ENCODE data around the gene TRDMT1. TPM values are rescaled to one million over a fixed set of nuclear protein-coding genes. Genes with fewer than 3 reads are reported as not detected.

Gene TRDMT1
- total RNA-seq, 2 experiments from 2014 or later, result 10.4 to 12.2 TPM

- no TSS peak for BruUV-seq (replicated peaks)
- Histone ChIP-seq H3K27ac (ENCODE audit: low read depth, low read length, poor library complexity, severe bottlenecking) (no peak overlapping the region), H3K36me3 (ENCODE audit: insufficient read depth, low read length) (no peaks in the 10 kb centered on the region), H3K9me3 (ENCODE audit: low read length) (no peaks in the 10 kb centered on the region), H2AFZ (ENCODE audit: low read length) (no peak overlapping the region), H3K4me2 (ENCODE audit: low read length) (no peak overlapping the region), H3K4me3 (ENCODE audit: low read depth, low read length, poor library complexity, severe bottlenecking) (no peak overlapping the region), H3K9me2 (ENCODE audit: insufficient read depth, low read length) (no peaks in the 10 kb centered on the region), H3K79me2 (ENCODE audit: insufficient read depth, low read depth, low read length) (no peaks in the 10 kb centered on the region), H4K20me1 (ENCODE audit: insufficient read depth, low read length) (no peaks in the 10 kb centered on the region), H3K4me1 (ENCODE audit: insufficient read depth, low read length, poor library complexity, severe bottlenecking) (no peaks in the 10 kb centered on the region)
- ChIA-PET POLR2A (interaction anchor here (0.6 to 0.9 kb wide), 4 partner anchors 11 to 223 kb away, joined by 3 to 4 read pairs (median 4); no protein-coding TSS in a partner anchor), CTCF (ENCODE audit: unreplicated experiment) (no interaction called here)
- intact Hi-C loops (cut with micrococcal nuclease; ENCODE audit: unreplicated experiment), result no loop called here
- TF ChIP-seq EZH2phosphoT487 (IDR thresholded peaks at IDR 0.05; ENCODE audit: borderline replicate concordance, low read depth, low read length), result no peak
- TF ChIP-seq CTCF (conservative IDR thresholded peaks at IDR 0.05; ENCODE audit: low read length), result no peak
- DNase-seq (ENCODE audit: low spot score), result no peak
These were observed 79.4 kb downstream of the TRDMT1 start for GRCh38 chr10:17122052-17122451.

- CTCF ChIA-PET (ENCODE audit: unreplicated experiment), result no interaction called here
These were observed 80.8 kb downstream of the TRDMT1 start for GRCh38 chr10:17120694-17121093.

More at GRCh38 chr10:17120694-17121093, 80.8 kb downstream of the TRDMT1 start:
- intact Hi-C loops (cut with micrococcal nuclease; ENCODE audit: unreplicated experiment), result no loop called here
- Histone ChIP-seq H3K4me2 (ENCODE audit: low read length) (no peak overlapping the region), H3K36me3 (ENCODE audit: insufficient read depth, low read length) (no peaks in the 10 kb centered on the region), H3K27ac (ENCODE audit: low read depth, low read length, poor library complexity, severe bottlenecking) (no peak overlapping the region), H3K79me2 (ENCODE audit: insufficient read depth, low read depth, low read length) (no peaks in the 10 kb centered on the region), H3K4me3 (ENCODE audit: low read depth, low read length, poor library complexity, severe bottlenecking) (no peak overlapping the region), H3K9me2 (ENCODE audit: insufficient read depth, low read length) (no peaks in the 10 kb centered on the region), H3K9me3 (ENCODE audit: low read length) (no peaks in the 10 kb centered on the region), H2AFZ (ENCODE audit: low read length) (no peak overlapping the region), H3K4me1 (ENCODE audit: insufficient read depth, low read length, poor library complexity, severe bottlenecking) (no peaks in the 10 kb centered on the region), H4K20me1 (ENCODE audit: insufficient read depth, low read length) (no peaks in the 10 kb centered on the region)
- TF ChIP-seq EZH2phosphoT487 (IDR thresholded peaks at IDR 0.05; ENCODE audit: borderline replicate concordance, low read depth, low read length) (no peak), CTCF (conservative IDR thresholded peaks at IDR 0.05; ENCODE audit: low read length) (no peak)
- DNase-seq (ENCODE audit: low spot score), result no peak
- BruUV-seq (replicated peaks), result no TSS peak
- POLR2A ChIA-PET, result interaction anchor here (0.7 kb wide), 1 partner anchor 268 kb away, joined by 3 read pairs; no protein-coding TSS in a partner anchor
